ENCODE results near the gene NT5C1A. TPM values are rescaled to one million over a fixed set of nuclear protein-coding genes. Genes with fewer than 3 reads are reported as not detected.

NT5C1A gene
- total RNA-seq, 1 experiment from 2014 or later: not detected

DNA sequence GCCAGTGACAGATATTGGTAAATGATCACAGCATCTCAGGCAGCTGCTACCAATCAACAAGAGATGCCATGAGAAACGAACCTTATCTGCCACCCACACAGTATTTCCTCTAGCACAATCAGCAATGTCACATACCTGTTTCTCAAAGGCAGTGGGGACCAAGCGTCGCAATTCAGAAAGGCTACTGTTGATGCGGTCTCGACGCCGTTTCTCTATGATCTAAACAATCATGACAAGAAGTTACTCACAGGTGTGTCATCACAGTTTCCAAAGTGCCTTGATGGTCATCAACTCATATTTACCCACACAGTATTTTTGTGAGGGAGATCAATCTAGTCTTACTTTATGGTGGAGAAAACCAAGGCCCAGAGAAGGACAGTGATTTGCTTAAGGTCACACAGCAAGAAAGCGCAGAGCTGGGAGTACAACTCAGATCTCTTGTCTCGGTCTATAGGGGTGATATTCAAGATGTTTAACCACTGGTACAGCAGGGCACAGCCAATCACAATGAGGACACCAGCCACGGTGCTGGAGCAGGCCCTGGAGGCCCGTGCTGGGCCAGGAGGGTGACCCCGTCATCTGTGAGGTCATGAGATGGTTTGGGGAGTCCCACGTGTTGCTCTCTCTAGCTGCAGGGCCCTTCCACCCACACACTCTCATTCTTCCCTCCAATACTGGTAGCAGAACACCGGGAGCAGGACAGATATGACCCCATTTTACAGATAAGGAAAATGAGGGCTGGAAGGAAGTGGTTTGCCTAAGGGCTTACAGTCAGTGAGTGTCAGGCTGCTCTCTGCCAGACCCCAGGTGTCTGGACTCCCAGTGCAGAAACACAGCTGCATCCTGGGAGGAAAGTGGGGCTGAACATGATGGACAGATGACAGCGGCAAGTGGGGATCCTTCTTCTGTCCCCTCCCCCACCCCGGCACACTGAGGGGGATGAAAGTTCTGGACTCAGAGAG lies 40.3 kb downstream of the NT5C1A start:
- no CpG with 5 or more reads among the region's 16 CpGs for WGBS (ENCODE audit: extremely low coverage, insufficient read length, low lambda C conversion rate)
- Histone ChIP-seq H3K23me2 (ENCODE audit: insufficient read length, low read depth, low read length, poor library complexity, severe bottlenecking) (no peaks in the 10 kb centered on the region), H3K79me2 (ENCODE audit: insufficient read depth, low read length) (no peaks in the 10 kb centered on the region), H2AFZ (ENCODE audit: low read length) (no peak overlapping the region), H3K27me3 (ENCODE audit: insufficient read depth, low read length) (peaks cover 3% of the 10 kb centered on the region; the same call in 1 of the 2 replicates), H3K9me3 (ENCODE audit: control insufficient read depth, low read depth, low read length) (no peaks in the 10 kb centered on the region), H2AK5ac (ENCODE audit: insufficient read length, low read length) (no peak overlapping the region), H3K4me2 (ENCODE audit: insufficient read depth, insufficient read length, low read length) (no peak overlapping the region), H3K14ac (ENCODE audit: insufficient read depth, low read length) (no peak overlapping the region), H2BK5ac (ENCODE audit: insufficient read length, low read length) (no peak overlapping the region), H2BK12ac (ENCODE audit: insufficient read length, low read depth, low read length) (no peak overlapping the region), H2BK120ac (ENCODE audit: low read depth, low read length, poor library complexity, severe bottlenecking) (no peak overlapping the region), H2BK15ac (ENCODE audit: low read depth, low read length) (no peak overlapping the region), H4K20me1 (ENCODE audit: control insufficient read depth, insufficient read depth, insufficient read length) (no peaks in the 10 kb centered on the region), H3K4me1 (ENCODE audit: insufficient read depth, low read length) (peaks cover 3% of the 10 kb centered on the region; the same call in 1 of the 2 replicates), H3K56ac (ENCODE audit: insufficient read length, low read depth, low read length) (no peak overlapping the region), H4K8ac (replicated peaks; ENCODE audit: insufficient read length, low read depth, low read length) (no peak overlapping the region), H3K4ac (ENCODE audit: low read depth, low read length) (no peak overlapping the region), H4K91ac (ENCODE audit: insufficient read length, low read depth, low read length) (no peak overlapping the region), H3K23ac (ENCODE audit: insufficient read length, low read depth, low read length) (no peak overlapping the region), H3K27ac (ENCODE audit: insufficient read length, low read depth, low read length) (no peak overlapping the region), H3K79me1 (ENCODE audit: insufficient read depth, low read depth, low read length, poor library complexity, severe bottlenecking) (no peaks in the 10 kb centered on the region), H3K18ac (ENCODE audit: insufficient read length, low read depth, low read length) (no peak overlapping the region), H4K5ac (ENCODE audit: insufficient read length, low read depth, low read length) (no peak overlapping the region), H2BK20ac (ENCODE audit: low read depth, low read length, poor library complexity, severe bottlenecking) (no peak overlapping the region), H3T11ph (ENCODE audit: low read length) (no peak overlapping the region), H3K9ac (ENCODE audit: extremely low read depth, insufficient read length, low read length) (no peak overlapping the region)
- TF ChIP-seq, protein P1, sequence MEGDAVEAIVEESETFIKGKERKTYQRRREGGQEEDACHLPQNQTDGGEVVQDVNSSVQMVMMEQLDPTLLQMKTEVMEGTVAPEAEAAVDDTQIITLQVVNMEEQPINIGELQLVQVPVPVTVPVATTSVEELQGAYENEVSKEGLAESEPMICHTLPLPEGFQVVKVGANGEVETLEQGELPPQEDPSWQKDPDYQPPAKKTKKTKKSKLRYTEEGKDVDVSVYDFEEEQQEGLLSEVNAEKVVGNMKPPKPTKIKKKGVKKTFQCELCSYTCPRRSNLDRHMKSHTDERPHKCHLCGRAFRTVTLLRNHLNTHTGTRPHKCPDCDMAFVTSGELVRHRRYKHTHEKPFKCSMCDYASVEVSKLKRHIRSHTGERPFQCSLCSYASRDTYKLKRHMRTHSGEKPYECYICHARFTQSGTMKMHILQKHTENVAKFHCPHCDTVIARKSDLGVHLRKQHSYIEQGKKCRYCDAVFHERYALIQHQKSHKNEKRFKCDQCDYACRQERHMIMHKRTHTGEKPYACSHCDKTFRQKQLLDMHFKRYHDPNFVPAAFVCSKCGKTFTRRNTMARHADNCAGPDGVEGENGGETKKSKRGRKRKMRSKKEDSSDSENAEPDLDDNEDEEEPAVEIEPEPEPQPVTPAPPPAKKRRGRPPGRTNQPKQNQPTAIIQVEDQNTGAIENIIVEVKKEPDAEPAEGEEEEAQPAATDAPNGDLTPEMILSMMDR (conservative IDR thresholded peaks at IDR 0.05): no peak
- Mint-ChIP-seq H3K27me3 (ENCODE audit: low read depth) (peaks cover 93% of the 10 kb centered on the region), H3K4me3 (no peak overlapping the region), H3K9me3 (no peaks in the 10 kb centered on the region), H3K27ac (no peak overlapping the region), H3K4me1 (peaks cover 16 to 18% of the 10 kb centered on the region in 2 experiments), H3K36me3 (ENCODE audit: insufficient read depth in 1 of 3, low read depth in 3 of 3) (no peaks in the 10 kb centered on the region)
- DNase-seq: no peak
